Body of pancreas (tissue), 4 donors: ENCODE results near the gene CLEC4D.

Experiments used
- CTCF ChIP-seq, 7 experiments: fragments of 450-650 bp in 4 of 7; fragments of 200-600 bp in 3 of 7; sonication (generic) in 3 of 7; IDR thresholded peaks; one replicate each; pipeline ENCODE4 v1.5.1; 2016 to 2019; ENCODE audit warnings: antibody characterized with exemption in 7 of 7
- POLR2A ChIP-seq, 3 donors: fragments of 450-650 bp; IDR thresholded peaks; one replicate each; pipeline ENCODE4 v1.6.1; 2016; ENCODE audit warnings: antibody characterized with exemption in 3 of 3, mild to moderate bottlenecking in 2 of 3

DNA sequence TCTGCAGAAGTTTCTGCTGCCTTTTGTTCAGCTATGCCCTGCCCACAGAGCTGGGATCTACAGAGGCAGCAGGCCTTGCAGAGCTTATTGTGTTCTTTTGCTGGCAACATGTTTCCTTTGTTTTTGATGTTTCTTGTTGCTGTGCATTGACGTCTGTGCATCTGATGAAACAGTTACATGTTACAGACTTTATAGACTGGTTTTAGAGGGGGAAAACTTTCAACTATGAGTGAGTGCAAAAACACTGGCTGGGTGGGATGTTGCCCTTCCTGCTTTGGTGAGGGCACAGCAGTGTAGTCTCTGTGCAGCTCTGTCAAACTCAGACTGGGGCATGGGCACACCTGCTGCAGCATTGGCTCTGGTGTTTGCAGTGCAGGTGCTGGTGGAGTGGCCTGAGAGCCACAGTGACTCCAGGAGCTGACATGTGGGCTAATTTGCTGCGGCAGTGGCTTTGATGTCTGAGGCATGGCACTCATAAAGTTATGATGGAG, 30.7 kb upstream of the CLEC4D start:
- no peak for TF ChIP-seq CTCF (IDR thresholded peaks at IDR 0.05)
- no peak for TF ChIP-seq POLR2A (IDR thresholded peaks at IDR 0.05)
